Lower leg skin (tissue), 3 donors: ENCODE measurements around the gene SEC11C.

Experiments used
- POLR2A ChIP-seq, 2 donors: fragments of 450-650 bp; IDR thresholded peaks; one replicate each; pipeline ENCODE4 v1.6.1; 2016 to 2017; ENCODE audit warnings: antibody characterized with exemption in 2 of 2, mild to moderate bottlenecking in 1 of 2, moderate library complexity in 1 of 2
- TF ChIP-seq, protein P1 (sequence below), 3 donors: fragments of 450-650 bp; IDR thresholded peaks; one replicate each; pipeline ENCODE4 v1.5.1; 2016; ENCODE audit warnings: antibody characterized with exemption in 3 of 3, mild to moderate bottlenecking in 3 of 3, moderate library complexity in 2 of 3

DNA sequence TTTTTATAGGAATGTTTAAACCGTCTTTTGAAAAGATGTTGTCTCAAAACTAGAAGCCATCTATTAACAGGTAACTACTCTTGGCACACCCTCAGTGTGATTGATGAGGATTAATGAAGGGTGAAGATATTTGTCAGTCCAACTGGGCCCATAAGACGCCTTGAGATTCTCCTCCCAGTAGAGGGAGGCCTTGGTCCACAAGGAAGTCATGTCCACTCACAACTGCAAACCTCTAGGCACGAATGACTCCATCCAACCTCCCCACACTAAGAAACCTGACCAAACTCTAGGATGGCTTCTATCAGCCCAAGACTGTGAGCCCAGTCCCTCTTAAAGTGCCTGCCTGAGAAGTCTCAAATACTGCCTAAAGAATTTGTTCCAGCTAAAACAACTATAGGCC, 61.1 kb downstream of the SEC11C start:
- TF ChIP-seq, protein P1, sequence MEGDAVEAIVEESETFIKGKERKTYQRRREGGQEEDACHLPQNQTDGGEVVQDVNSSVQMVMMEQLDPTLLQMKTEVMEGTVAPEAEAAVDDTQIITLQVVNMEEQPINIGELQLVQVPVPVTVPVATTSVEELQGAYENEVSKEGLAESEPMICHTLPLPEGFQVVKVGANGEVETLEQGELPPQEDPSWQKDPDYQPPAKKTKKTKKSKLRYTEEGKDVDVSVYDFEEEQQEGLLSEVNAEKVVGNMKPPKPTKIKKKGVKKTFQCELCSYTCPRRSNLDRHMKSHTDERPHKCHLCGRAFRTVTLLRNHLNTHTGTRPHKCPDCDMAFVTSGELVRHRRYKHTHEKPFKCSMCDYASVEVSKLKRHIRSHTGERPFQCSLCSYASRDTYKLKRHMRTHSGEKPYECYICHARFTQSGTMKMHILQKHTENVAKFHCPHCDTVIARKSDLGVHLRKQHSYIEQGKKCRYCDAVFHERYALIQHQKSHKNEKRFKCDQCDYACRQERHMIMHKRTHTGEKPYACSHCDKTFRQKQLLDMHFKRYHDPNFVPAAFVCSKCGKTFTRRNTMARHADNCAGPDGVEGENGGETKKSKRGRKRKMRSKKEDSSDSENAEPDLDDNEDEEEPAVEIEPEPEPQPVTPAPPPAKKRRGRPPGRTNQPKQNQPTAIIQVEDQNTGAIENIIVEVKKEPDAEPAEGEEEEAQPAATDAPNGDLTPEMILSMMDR (IDR thresholded peaks at IDR 0.05) = no peak
- no peak for TF ChIP-seq POLR2A (IDR thresholded peaks at IDR 0.05)
